Activated naive CD8-positive, alpha-beta T cell treated with anti-CD3 and anti-CD28 coated beads, Interleukin-2, amount 50 U/mL, for 24 hours (primary cell): Measurements from ENCODE around the gene TSPYL1.
"Not testable (repeated sequence)": the region's sequence is repeated elsewhere in the genome, so short reads cannot be mapped to it uniquely, and the experiment has no call there.

Experiments
- ATAC-seq: fragments of 150-1000 bp; cut with Tn5 transposase; one replicate; pipeline ENCODE4 v1.10.0; 2021
- DNase-seq: peaks from one replicate; pipeline ENCODE4 v3.0.0; 2021
- H3K27ac Mint-ChIP-seq: one replicate; pipeline ENCODE4 v1.8.0; 2021; ENCODE audit warnings: mild to moderate bottlenecking, mixed read lengths
- H3K27me3 Mint-ChIP-seq: one replicate; pipeline ENCODE4 v1.8.0; 2021; ENCODE audit warnings: mixed read lengths
- H3K36me3 Mint-ChIP-seq: one replicate; pipeline ENCODE4 v1.8.0; 2021; ENCODE audit warnings: low read depth, mixed read lengths
- H3K4me1 Mint-ChIP-seq: one replicate; pipeline ENCODE4 v1.8.0; 2021; ENCODE audit warnings: mixed read lengths
- H3K4me3 Mint-ChIP-seq: one replicate; pipeline ENCODE4 v1.8.0; 2021; ENCODE audit warnings: mild to moderate bottlenecking, moderate library complexity, mixed read lengths
- H3K9me3 Mint-ChIP-seq: one replicate; pipeline ENCODE4 v1.8.0; 2021; ENCODE audit warnings: mixed read lengths

The TSPYL1 gene

DNA sequence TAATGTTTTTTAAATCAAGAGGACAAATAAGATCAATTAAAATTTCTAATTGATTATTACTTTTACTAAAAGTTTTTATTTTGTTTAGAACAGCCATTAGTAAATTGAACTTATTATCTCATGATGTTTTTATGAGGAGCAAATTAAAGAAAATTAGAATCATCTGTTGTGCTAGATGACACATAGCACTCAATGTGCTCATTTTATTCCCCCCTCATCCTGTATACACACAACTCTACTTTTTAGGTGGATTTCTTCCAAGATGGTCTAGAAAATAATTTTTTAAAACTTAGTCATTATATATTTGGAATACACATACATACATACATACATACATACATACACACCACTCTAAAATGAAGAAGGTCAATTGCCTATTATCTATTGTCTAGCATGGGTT, 29.3 kb upstream of the TSPYL1 start:
- ATAC-seq (no peak), DNase-seq (no peak)
- Mint-ChIP-seq H3K4me3 (no peak overlapping the region), H3K27ac (no peak overlapping the region), H3K4me1 (no peaks in the 10 kb centered on the region), H3K36me3 (peaks cover 5% of the 10 kb centered on the region), H3K9me3 (no peaks in the 10 kb centered on the region), H3K27me3 (no peaks in the 10 kb centered on the region)

DNA sequence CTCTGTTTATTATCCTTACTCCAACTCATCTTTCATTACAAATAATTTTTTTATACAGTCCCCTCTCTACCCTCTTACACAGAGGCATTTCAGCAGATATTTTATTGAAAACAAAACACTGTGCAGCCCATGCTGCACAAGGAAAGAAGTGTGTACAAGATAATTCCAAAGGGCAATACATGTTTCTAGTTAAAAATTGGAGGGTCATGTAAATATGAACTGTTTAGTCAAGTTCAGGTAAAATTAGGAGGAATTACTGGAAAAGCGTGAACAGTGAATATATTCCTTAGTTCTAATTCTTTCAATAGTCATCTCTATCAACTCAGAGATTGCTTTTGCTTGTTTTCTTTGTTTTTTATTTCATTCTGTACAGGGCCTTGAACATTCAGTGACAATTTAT, 27.9 kb upstream of the TSPYL1 start:
- Mint-ChIP-seq H3K27ac (no peak overlapping the region), H3K36me3 (peaks cover 5% of the 10 kb centered on the region), H3K4me3 (no peak overlapping the region), H3K9me3 (no peaks in the 10 kb centered on the region), H3K27me3 (no peaks in the 10 kb centered on the region), H3K4me1 (no peaks in the 10 kb centered on the region)
- ATAC-seq, result no peak
- DNase-seq, result no peak

DNA sequence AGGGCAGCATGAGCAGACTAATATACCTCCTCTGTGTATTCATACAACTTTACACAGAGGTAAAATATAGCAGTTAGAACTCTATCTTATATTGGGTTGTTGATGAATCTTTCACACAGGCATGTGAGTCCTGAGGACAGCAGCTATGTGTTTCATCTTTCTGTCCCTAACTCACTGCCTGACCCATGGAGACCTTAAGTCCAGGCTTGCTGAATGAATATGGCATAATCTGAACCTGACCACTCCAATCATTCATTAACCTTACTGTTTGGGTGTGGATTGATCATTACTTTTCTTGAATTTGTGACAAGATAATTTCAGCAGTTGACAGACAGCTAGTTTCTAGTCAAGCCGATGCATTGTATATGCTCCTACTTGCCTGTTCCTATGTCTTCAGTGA, 27.3 kb upstream of the TSPYL1 start:
- Mint-ChIP-seq H3K9me3 (no peaks in the 10 kb centered on the region), H3K4me3 (no peak overlapping the region)
- ATAC-seq, result no peak

DNA sequence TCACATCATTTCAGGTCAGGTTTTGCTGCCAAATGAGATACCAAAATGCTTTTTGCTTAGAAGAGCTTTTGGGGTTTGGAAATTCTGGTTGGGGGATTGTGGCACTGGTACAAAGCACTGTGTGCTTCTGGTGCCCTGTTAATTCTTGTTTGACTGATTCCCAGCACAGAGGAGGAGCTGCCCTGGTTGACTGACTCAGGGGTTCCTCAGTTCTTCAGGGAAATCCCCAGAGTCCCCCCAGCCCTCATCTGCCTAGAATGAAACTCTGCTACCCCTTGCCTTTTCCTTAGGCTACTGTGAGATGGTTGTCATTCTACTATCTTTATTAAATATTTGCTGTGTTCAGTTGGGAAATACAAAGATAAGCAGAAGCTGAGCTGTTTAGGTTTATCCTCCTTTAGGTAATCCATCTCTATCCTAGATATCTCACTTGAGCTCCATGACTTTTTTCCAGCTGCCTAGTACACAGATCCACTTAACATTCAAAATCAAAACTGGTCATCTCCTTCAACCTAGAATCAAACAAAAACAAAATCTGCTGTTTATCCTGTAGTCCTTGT, 24.9 kb upstream of the TSPYL1 start:
- Mint-ChIP-seq H3K36me3 (no peaks in the 10 kb centered on the region), H3K27me3 (no peaks in the 10 kb centered on the region), H3K27ac (no peak overlapping the region), H3K9me3 (no peaks in the 10 kb centered on the region), H3K4me3 (no peak overlapping the region), H3K4me1 (no peaks in the 10 kb centered on the region)
- ATAC-seq, result no peak
- DNase-seq, result no peak

More for the DNA sequence above, 27.3 kb upstream of the TSPYL1 start:
- no peak for DNase-seq
- Mint-ChIP-seq H3K4me1 (no peaks in the 10 kb centered on the region), H3K36me3 (peaks cover 5% of the 10 kb centered on the region), H3K27ac (no peak overlapping the region), H3K27me3 (no peaks in the 10 kb centered on the region)

DNA sequence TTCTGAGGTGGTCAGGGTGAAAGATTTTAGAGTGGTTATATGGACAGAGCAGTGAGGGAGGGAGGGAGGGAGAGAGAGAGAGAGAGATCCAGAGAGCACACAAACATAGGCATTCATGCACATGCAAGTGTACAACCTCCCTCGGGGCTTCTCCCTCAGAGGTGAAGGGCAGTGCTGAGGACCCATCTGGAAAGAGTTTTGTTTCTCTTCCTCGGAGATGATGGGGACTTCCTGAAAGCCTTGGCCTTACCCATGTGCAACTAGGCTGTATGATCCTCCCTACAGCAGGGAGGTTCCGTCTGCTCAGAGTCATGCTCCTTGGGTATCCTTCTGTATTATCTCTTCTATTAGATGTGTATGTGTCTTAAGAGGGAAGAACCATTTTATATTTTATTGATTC, 21.4 kb upstream of the TSPYL1 start:
- H3K4me3 Mint-ChIP-seq, result no peak overlapping the region
- H3K27me3 Mint-ChIP-seq, result no peaks in the 10 kb centered on the region
- ATAC-seq (no peak), DNase-seq (no peak)
- no peaks in the 10 kb centered on the region for H3K4me1 Mint-ChIP-seq
- H3K36me3 Mint-ChIP-seq, result peaks cover 3% of the 10 kb centered on the region
- H3K9me3 Mint-ChIP-seq, result peaks cover 7% of the 10 kb centered on the region
- no peak overlapping the region for H3K27ac Mint-ChIP-seq

DNA sequence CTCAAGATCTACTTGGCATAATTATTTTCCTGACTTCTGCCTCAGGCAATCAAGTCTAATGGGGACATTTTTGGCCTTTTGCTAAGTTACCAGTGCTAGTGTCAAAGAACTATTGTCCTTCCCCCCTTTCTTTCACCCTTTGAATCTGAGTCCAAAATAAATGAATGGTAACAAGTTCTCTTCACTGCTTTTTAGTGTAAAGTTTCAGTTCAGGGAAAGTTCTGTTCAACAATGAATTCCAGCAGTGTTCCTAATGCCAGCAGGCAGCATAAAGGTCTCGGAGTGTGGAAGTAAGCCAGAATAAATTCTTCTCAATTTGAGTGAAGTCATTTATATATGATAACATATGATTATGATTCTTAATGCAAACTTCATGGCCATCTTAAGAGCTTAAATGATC, 20.8 kb upstream of the TSPYL1 start:
- H3K27me3 Mint-ChIP-seq, result no peaks in the 10 kb centered on the region
- DNase-seq, result no peak
- H3K27ac Mint-ChIP-seq, result no peak overlapping the region
- ATAC-seq, result no peak
- H3K36me3 Mint-ChIP-seq, result peaks cover 3% of the 10 kb centered on the region
- peaks cover 7% of the 10 kb centered on the region for H3K9me3 Mint-ChIP-seq
- H3K4me3 Mint-ChIP-seq, result no peak overlapping the region
- H3K4me1 Mint-ChIP-seq, result no peaks in the 10 kb centered on the region

DNA sequence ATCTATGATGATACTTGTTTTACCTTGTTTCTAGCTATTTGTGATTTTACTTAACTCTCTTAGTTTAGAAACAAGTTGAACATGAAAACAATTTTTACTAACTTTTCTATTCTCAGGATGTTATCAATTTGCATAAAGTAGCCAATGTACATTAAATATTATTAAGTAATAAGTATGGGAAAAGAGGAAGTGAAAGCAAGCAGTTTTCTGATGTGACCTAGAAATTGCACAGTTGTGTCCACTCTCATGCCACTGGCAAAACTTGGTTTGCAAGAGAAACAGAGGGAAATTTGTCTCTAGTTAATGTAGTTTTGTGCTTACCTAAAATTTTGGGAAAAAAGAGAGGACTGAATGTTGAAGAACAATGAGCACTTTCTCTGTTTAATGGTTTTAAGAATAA, 19.2 kb upstream of the TSPYL1 start:
- DNase-seq, result no peak
- no peak for ATAC-seq
- no peak overlapping the region for H3K27ac Mint-ChIP-seq
- H3K4me3 Mint-ChIP-seq, result no peak overlapping the region
- H3K36me3 Mint-ChIP-seq, result peaks cover 3% of the 10 kb centered on the region
- no peaks in the 10 kb centered on the region for H3K4me1 Mint-ChIP-seq
- peaks cover 7% of the 10 kb centered on the region for H3K9me3 Mint-ChIP-seq
- no peaks in the 10 kb centered on the region for H3K27me3 Mint-ChIP-seq

DNA sequence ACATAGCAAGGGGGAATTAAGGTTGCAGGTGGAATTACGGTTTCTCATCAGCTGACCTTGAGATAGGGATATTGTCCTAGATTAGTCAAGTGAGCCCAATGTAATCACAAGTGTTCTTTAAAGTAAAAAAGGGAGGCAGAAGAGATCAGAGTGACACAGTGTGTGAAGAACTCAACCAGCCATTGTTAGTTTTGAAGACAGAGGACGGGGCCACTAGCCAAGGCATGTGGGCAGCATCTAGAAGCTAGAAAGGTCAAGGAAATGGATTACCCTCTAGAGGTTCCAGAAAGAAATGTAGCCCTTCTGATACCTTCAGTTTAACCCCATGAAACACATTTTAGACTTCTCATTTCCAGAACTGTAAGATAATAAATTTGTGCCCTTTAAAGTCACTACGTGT, 18.5 kb upstream of the TSPYL1 start:
- no peak for ATAC-seq
- Mint-ChIP-seq H3K36me3 (peaks cover 3% of the 10 kb centered on the region), H3K27me3 (no peaks in the 10 kb centered on the region), H3K9me3 (peaks cover 7% of the 10 kb centered on the region), H3K4me3 (no peak overlapping the region), H3K4me1 (no peaks in the 10 kb centered on the region), H3K27ac (no peak overlapping the region)
- DNase-seq, result no peak

DNA sequence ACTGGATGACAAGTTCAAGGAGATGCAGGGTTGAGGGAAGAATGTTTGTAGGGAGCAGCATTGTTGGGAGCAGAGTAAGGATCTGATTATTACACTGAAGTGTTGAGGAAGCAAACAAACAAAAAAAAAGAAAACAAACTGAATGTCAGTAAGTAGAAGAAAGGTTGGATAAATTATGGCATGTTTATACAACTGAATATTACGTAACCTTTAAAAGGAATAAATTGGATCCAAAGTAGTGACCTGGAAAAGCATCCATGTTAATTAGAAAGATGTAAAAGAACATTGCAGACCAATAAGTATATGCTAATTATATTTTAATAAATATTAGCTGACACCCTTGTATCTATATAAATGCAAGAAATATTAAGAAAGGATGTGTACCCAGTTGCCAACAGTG, 12.8 kb upstream of the TSPYL1 start:
- no peak overlapping the region for H3K4me3 Mint-ChIP-seq
- H3K4me1 Mint-ChIP-seq, result no peaks in the 10 kb centered on the region
- H3K9me3 Mint-ChIP-seq, result no peaks in the 10 kb centered on the region
- peaks cover 3% of the 10 kb centered on the region for H3K36me3 Mint-ChIP-seq
- no peak for DNase-seq
- H3K27me3 Mint-ChIP-seq, result no peaks in the 10 kb centered on the region
- H3K27ac Mint-ChIP-seq, result no peak overlapping the region
- no peak for ATAC-seq

DNA sequence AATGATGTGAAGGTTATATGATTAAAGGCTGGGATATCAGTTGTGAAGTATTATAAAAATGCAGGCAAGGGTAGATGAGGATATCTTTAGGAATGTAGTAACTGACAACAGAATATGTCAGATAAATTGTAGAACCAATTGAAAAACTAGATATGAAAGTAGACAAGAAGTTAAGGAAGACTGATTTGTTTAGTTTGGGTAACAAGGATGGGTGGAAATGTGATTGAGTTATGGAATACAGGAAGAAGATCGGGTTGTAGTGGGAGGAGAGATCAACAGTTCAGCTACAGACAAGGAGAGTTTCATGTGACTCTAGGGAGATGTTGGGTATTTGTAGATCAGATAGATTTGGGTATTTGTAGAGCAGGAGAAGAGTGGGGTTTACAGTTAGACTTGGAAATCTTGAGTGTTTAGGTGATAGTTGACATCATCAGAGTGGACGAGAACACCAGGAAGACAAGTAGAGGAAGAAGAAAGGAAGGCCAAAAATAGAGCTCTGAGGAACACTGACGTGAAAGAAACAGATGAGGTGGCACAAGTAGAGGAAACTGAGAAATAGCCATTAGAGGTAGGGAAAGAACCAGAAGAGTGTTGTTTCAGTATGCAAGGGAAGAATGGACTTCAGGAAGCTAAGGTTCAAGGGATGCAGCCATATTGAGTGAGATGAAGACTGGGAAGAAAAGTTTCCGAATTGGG, 12.1 kb upstream of the TSPYL1 start:
- DNase-seq (no peak), ATAC-seq (no peak)
- Mint-ChIP-seq H3K27me3 (no peaks in the 10 kb centered on the region), H3K36me3 (peaks cover 1% of the 10 kb centered on the region), H3K27ac (no peak overlapping the region), H3K4me1 (no peaks in the 10 kb centered on the region), H3K4me3 (no peak overlapping the region), H3K9me3 (no peaks in the 10 kb centered on the region)

DNA sequence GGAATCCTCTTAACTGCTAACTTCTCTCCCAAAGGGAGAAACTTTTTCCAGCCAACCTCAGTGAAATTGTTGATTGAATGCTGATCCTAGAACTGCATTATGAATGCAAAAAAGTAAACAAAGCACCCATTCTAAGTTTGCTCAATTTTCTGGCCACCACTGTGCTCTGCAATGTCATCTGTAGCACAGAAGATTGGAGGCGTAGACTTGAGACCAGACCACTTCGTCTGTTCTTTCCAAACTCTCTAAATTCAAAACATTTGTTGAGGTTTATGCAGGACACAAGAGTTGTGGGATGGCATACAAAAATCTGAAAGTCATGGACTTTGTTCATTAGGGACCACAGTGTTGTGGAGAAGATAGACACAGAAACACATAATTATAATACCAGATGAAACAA, 11.1 kb upstream of the TSPYL1 start:
- H3K27ac Mint-ChIP-seq, result no peak overlapping the region
- no peak overlapping the region for H3K4me3 Mint-ChIP-seq
- ATAC-seq, result no peak

DNA sequence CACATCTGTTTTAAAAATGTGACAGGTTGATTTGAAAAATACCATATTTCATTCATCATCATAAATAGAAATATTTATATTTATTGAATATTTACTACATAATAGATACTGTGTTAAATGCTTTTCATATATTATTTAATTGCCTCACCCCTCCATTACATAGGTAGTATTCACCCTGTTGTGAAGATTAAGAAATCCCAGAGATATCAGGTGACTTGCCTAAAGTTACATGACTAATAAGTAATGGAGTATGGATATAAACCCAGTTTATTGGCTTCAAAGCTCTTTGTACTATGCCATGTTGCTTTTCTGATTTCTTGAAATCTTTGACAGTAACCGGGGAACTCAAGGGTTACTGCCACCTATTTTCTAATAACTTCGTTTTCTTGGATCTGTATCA, 10.1 kb upstream of the TSPYL1 start:
- no peaks in the 10 kb centered on the region for H3K4me1 Mint-ChIP-seq
- H3K27ac Mint-ChIP-seq, result no peak overlapping the region
- no peaks in the 10 kb centered on the region for H3K27me3 Mint-ChIP-seq
- ATAC-seq (no peak), DNase-seq (no peak)
- no peak overlapping the region for H3K4me3 Mint-ChIP-seq
- no peaks in the 10 kb centered on the region for H3K36me3 Mint-ChIP-seq
- no peaks in the 10 kb centered on the region for H3K9me3 Mint-ChIP-seq

More for the DNA sequence above, 11.1 kb upstream of the TSPYL1 start:
- Mint-ChIP-seq H3K4me1 (no peaks in the 10 kb centered on the region), H3K27me3 (no peaks in the 10 kb centered on the region), H3K36me3 (no peaks in the 10 kb centered on the region), H3K9me3 (no peaks in the 10 kb centered on the region)
- no peak for DNase-seq

DNA sequence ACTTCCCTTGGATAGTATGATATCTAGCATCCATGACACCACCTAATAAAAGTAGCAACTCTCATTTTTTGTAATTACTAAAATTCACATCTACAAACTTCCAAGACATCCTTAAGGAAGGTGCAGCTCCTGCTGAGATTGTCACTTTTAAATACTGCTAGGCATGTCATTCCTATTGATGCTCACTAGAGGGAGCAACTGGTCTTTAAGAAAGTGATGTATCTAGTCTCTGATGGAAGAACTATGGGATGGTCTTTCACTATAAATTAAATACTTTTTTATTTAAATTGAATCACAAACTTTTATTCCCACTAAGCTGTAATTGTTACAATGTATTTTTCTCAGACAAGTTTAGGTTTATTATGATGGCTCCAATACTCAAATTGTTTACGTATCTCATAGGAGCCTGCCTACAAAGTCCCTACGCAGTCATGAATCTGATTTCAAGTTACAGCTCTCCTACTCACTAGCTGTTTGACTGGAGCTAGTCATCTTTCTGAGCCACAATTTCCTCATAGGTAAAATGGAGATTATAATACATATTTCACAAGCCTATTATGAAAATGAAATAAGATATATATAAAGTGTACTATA, 8.1 kb upstream of the TSPYL1 start:
- Mint-ChIP-seq H3K4me3 (no peak overlapping the region), H3K4me1 (no peaks in the 10 kb centered on the region), H3K27me3 (no peaks in the 10 kb centered on the region), H3K27ac (no peak overlapping the region), H3K36me3 (no peaks in the 10 kb centered on the region), H3K9me3 (no peaks in the 10 kb centered on the region)
- DNase-seq (no peak), ATAC-seq (peak; percentile 54)

DNA sequence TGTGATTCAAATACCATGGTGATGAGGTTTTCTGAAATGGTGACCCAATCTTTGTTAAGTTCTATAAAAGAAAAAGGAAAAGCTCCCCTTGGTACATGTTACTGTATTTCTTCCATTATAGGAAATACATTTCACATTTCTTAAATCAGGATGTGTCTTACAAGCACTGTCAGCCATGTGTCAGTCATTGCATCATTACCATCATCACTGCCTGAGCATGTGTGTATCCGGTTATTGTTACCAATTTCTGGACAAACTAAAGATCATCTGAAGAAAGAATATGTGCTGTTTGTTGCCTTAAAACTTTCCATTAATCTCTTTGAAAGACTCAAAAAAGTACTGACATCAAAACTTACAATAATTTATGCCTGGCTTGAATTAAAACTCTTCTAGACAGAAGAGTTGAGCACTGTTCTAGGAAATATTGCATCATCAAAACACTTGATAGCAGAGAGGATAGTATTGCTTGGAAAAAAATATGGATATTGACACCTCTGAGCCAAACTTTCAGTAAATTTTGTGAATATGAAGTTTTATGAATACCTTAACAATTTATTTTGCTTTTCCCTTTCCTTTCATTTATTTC, 7.1 kb upstream of the TSPYL1 start:
- no peaks in the 10 kb centered on the region for H3K27me3 Mint-ChIP-seq
- no peaks in the 10 kb centered on the region for H3K9me3 Mint-ChIP-seq
- DNase-seq, result no peak
- H3K36me3 Mint-ChIP-seq, result no peaks in the 10 kb centered on the region
- H3K27ac Mint-ChIP-seq, result no peak overlapping the region
- no peak for ATAC-seq
- no peaks in the 10 kb centered on the region for H3K4me1 Mint-ChIP-seq
- no peak overlapping the region for H3K4me3 Mint-ChIP-seq

DNA sequence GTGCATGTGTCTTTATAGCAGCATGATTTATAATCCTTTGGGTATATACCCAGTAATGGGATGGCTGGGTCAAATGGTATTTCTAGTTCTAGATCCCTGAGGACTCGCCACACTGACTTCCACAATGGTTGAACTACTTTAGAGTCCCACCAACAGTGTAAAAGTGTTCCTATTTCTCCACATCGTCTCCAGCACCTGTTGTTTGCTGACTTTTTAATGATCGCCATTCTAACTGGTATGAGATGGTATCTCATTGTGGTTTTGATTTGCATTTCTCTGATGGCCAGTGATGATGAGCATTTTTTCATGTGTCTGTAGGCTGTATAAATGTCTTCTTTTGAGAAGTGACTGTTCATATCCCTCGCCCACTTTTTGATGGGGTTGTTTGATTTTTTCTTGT, 5.3 kb upstream of the TSPYL1 start:
- not testable (repeated sequence) for H3K4me1 Mint-ChIP-seq, H3K36me3 Mint-ChIP-seq, ATAC-seq, H3K27me3 Mint-ChIP-seq, H3K4me3 Mint-ChIP-seq, H3K27ac Mint-ChIP-seq, DNase-seq, H3K9me3 Mint-ChIP-seq
